NCI-H2196 treated with DMSO at 0.1 percent for 48 hours (cell line): Measurements from ENCODE around the gene CEMP1.

Experiments
- DNase-seq: peaks from one replicate; lab custom pipeline; 2025; ENCODE audit not compliant: unreplicated experiment; lab: John Stamatoyannopoulos, UW

CEMP1 gene

GRCh38 chr16:2487517-2487842 lies 43.7 kb downstream of the CEMP1 start:
- no peak for DNase-seq

GRCh38 chr16:2486645-2487516 lies 44.3 kb downstream of the CEMP1 start:
- no peak for DNase-seq

- DNase-seq = no peak
Measured at GRCh38 chr16:2485811-2486507, 45.2 kb downstream of the CEMP1 start.

- no peak for DNase-seq
Measured at GRCh38 chr16:2484898-2485508, 46.2 kb downstream of the CEMP1 start.

GRCh38 chr16:2483939-2484897 lies 47.0 kb downstream of the CEMP1 start:
- no peak for DNase-seq

- peak; percentile 76 for DNase-seq
Measured at GRCh38 chr16:2482708-2483534, 48.3 kb downstream of the CEMP1 start.

GRCh38 chr16:2482249-2482648 lies 49.0 kb downstream of the CEMP1 start:
- no peak for DNase-seq

GRCh38 chr16:2481676-2482075 lies 49.5 kb downstream of the CEMP1 start:
- no peak for DNase-seq

GRCh38 chr16:2480948-2481347 lies 50.3 kb downstream of the CEMP1 start:
- no peak for DNase-seq
